Measurements from ENCODE around the gene CAMSAP3.
A peak's percentile ranks its signal among the peaks of the same experiment; 100 is the strongest.

Gene CAMSAP3

DNA sequence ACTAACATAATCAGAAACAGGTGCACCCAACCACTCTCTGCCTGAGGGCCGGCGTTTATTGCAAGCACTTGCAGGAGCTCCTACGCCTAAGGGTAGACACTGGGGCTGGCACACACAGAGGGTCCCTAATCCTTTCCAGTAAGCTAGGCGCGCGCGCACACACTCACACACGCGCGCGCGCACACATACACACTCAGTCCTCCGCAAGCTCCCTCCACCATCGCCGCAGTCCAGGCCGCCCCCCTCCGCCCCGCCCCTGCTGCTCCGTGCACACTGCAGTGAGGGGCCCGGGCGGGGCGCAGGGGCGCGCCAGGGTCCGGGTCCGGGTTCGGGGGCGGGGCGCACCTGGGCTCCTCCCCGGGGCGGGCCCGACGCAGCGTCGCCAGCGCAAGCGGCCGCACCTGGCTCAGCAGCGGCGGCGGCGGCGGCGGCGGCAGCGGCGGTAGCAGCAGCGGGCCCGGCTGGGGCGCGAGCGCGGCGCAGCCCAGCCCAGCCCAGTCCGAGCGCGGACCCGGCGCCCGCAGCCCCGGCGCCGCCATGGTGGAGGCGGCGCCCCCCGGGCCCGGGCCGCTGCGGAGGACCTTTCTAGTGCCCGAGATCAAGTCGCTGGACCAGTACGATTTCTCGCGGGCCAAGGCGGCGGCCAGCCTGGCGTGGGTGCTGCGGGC is at the start of gene CAMSAP3:
Gene CAMSAP3 (plus strand): TSS at position 398 of the 668 bp plus-strand sequence. CDS start 140 bp downstream, at position 538.
- CTCF ChIA-PET: no interaction called here
- peak within 1 kb of the TSS; percentile 59 for H3K4me3 Mint-ChIP-seq
- H3K4me1 Mint-ChIP-seq: peaks cover 6% of the 10 kb centered on the region
- no peaks in the 10 kb centered on the region for H3K36me3 Mint-ChIP-seq
- peaks cover 44% of the 10 kb centered on the region for H3K27me3 Mint-ChIP-seq
- DNase-seq: peak; percentile 69
- H3K27ac Mint-ChIP-seq: no peak within 1 kb of the TSS
- H3K9me3 Mint-ChIP-seq: no peaks in the 10 kb centered on the region

DNA sequence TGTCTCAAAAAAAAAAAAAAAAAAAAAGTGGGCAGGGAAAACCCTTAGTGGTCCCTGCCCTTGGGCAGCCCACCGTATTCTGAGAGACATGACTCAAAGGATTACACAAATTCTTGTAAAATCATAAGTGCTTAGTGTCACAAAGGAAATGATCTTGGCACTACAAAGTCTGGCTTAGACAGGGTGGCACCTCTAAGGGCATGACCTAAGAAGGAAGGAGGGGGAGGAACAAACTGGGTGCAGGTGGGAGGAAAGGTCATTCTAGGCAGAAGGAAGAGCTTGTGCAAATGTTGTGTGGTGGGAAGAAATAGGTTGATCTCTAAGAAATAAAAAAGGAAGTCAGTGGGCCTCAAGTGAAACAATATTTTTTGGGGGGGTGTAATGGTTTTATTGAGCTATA is 49.8 kb upstream of the CAMSAP3 start:
- Mint-ChIP-seq H3K27ac (peak overlapping the region; percentile 1), H3K4me3 (no peak overlapping the region), H3K27me3 (no peaks in the 10 kb centered on the region), H3K36me3 (peaks cover 36% of the 10 kb centered on the region), H3K9me3 (no peaks in the 10 kb centered on the region), H3K4me1 (peaks cover 32% of the 10 kb centered on the region)
- DNase-seq: no peak
- CTCF ChIA-PET: interaction anchor here (1.0 kb wide), 1 partner anchor 22 kb away, joined by 3 read pairs; no protein-coding TSS in a partner anchor

- Mint-ChIP-seq H3K36me3 (peaks cover 31% of the 10 kb centered on the region), H3K4me3 (no peak overlapping the region), H3K9me3 (no peaks in the 10 kb centered on the region), H3K4me1 (peaks cover 37% of the 10 kb centered on the region), H3K27me3 (no peaks in the 10 kb centered on the region), H3K27ac (peak overlapping the region; percentile 58)
- no peak for DNase-seq
- CTCF ChIA-PET: no interaction called here
Measured at GRCh38 chr19:7547159-7547558, 48.5 kb upstream of the CAMSAP3 start.

DNA sequence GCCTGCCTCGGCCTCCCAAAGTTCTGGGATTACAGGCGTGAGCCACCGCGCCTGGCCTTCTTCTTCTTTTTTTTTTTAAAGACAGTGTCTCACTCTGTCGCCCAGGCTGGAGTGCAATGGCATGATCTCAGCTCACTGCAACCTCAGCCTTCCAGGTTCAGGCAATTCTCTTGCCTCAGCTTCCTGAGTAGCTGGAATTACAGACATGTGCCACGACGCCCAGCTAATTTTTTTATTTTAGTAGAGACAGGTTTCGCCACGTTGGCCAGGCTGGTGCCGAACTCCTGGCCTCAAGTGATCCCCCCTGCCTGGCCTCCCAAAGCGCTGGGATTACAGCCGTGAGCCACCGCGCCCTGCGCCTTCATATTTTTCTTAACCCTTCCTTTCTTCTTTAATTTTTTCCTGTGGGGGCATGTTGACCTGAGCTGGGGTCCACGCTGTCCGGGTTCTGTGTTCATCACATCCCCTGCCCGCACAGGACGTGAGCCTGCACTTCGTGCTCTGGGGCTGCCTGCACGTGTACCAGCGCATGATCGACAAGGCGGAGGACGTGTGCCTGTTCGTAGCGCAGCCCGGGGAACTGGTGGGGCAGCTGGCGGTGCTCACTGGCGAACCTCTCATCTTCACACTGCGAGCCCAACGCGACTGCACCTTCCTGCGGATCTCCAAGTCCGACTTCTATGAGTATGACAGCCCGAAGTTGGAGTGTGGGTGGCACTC is 46.1 kb upstream of the CAMSAP3 start:
- Mint-ChIP-seq H3K27me3 (no peaks in the 10 kb centered on the region), H3K9me3 (no peaks in the 10 kb centered on the region), H3K4me3 (no peak overlapping the region), H3K27ac (no peak overlapping the region), H3K36me3 (peaks cover 31% of the 10 kb centered on the region), H3K4me1 (peaks cover 35% of the 10 kb centered on the region)
- DNase-seq: no peak
- CTCF ChIA-PET: no interaction called here

DNA sequence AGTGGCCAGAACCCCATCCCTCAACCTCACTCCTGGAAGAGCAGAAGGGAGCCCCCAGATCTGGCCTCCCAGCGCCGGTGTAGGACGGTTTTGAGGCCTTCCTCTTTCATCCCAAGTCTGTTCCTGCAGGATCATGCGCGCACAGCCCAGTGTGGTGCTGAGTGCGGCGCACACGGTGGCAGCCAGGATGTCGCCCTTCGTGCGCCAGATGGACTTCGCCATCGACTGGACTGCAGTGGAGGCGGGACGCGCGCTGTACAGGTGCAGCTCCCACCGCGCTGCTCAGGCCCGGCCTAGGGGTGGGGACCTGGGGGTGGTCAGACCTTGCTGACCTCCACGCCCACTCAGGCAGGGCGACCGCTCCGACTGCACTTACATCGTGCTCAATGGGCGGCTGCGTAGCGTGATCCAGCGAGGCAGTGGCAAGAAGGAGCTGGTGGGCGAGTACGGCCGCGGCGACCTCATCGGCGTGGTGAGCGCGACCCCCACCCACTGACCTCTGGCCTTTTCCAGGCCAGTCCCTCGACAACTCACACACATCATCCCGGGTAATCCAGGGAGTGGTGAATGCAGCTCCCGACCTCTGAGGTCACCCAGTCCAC is 45.4 kb upstream of the CAMSAP3 start:
- no peak for DNase-seq
- H3K27me3 Mint-ChIP-seq: no peaks in the 10 kb centered on the region
- H3K4me1 Mint-ChIP-seq: peaks cover 28% of the 10 kb centered on the region
- no peaks in the 10 kb centered on the region for H3K9me3 Mint-ChIP-seq
- CTCF ChIA-PET: no interaction called here
- H3K27ac Mint-ChIP-seq: no peak overlapping the region
- H3K4me3 Mint-ChIP-seq: no peak overlapping the region
- peaks cover 31% of the 10 kb centered on the region for H3K36me3 Mint-ChIP-seq

DNA sequence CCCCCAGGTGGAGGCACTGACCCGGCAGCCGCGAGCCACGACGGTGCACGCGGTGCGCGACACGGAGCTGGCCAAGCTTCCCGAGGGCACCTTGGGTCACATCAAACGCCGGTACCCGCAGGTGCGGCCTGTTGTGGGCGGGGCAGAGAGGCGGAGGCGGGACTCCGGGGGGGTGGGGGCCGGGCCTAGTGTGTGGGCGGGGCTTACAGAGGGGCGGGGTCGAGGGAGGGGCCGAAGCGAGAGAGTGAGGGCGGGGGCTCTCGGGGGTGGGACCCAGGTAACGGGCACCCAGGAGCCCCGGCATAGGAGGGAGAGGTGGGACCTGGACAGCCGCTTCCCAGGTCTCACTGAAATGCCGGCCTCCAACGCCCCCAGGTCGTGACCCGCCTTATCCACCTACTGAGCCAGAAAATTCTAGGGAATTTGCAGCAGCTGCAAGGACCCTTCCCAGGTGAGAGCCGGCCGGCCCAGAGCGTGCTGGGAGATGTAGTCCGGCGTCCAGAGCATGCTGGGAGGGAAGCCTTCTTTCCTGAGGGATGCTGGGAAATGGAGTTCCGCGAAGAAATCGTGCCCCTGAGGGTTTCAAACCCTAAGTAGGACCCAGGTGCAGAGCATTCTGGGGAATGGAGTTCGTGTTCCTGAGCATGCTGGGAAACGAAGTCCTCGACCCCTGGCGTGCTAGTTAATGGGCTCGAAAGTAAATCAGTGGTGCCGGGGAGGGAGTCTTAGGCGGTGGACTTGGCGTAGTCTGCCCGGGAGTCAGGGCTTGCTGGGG is 44.5 kb upstream of the CAMSAP3 start:
- Mint-ChIP-seq H3K4me3 (no peak overlapping the region), H3K27ac (no peak overlapping the region), H3K4me1 (peaks cover 22% of the 10 kb centered on the region), H3K36me3 (peaks cover 32% of the 10 kb centered on the region), H3K27me3 (no peaks in the 10 kb centered on the region), H3K9me3 (no peaks in the 10 kb centered on the region)
- CTCF ChIA-PET: interaction anchor here (2.6 kb wide), 1 partner anchor 17 kb away, joined by 12 read pairs; no protein-coding TSS in a partner anchor
- DNase-seq: peak; percentile 39

DNA sequence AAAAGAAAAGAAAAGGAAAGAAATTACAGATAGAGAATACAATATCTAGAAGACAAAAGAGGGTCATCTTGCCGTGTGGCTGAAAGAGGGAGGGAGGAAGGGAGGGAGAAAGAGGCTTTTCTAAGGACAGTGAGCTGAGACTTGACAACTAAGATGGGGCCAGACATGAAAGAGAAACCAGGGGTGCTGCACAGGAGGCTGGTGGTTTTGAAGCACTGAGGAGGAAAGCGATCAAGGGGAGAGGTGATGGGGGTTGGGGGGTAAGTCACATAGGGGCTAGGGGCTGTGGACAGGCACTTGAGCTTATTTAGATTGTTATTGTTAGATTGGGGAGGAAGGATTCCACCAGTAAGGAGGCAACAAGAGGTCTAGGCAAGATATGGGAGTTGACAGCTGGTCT is 42.9 kb upstream of the CAMSAP3 start:
- Mint-ChIP-seq H3K9me3 (no peaks in the 10 kb centered on the region), H3K4me1 (peaks cover 18% of the 10 kb centered on the region), H3K27me3 (no peaks in the 10 kb centered on the region), H3K4me3 (no peak overlapping the region), H3K27ac (peak overlapping the region; percentile 65), H3K36me3 (peaks cover 40% of the 10 kb centered on the region)
- CTCF ChIA-PET: interaction anchor here (2.6 kb wide), 1 partner anchor 16 kb away, joined by 12 read pairs; no protein-coding TSS in a partner anchor
- DNase-seq: peak; percentile 34

DNA sequence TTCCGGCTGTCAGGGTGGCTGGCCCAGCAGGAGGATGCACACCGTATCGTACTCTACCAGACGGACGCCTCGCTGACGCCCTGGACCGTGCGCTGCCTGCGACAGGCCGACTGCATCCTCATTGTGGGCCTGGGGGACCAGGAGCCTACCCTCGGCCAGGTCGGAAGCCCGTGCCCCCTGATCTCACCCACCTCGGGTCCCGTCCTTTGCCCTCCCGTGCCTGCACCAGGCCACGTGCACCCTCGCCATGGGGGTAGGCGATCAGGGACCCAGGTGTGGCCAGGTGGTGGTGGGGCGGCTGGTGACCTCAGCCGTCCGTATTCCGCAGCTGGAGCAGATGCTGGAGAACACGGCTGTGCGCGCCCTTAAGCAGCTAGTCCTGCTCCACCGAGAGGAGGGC is 41.1 kb upstream of the CAMSAP3 start:
- H3K4me1 Mint-ChIP-seq: peaks cover 18% of the 10 kb centered on the region
- H3K36me3 Mint-ChIP-seq: peaks cover 50% of the 10 kb centered on the region
- no peak overlapping the region for H3K27ac Mint-ChIP-seq
- H3K9me3 Mint-ChIP-seq: no peaks in the 10 kb centered on the region
- H3K4me3 Mint-ChIP-seq: no peak overlapping the region
- no peaks in the 10 kb centered on the region for H3K27me3 Mint-ChIP-seq
- DNase-seq: no peak
- CTCF ChIA-PET: no interaction called here

DNA sequence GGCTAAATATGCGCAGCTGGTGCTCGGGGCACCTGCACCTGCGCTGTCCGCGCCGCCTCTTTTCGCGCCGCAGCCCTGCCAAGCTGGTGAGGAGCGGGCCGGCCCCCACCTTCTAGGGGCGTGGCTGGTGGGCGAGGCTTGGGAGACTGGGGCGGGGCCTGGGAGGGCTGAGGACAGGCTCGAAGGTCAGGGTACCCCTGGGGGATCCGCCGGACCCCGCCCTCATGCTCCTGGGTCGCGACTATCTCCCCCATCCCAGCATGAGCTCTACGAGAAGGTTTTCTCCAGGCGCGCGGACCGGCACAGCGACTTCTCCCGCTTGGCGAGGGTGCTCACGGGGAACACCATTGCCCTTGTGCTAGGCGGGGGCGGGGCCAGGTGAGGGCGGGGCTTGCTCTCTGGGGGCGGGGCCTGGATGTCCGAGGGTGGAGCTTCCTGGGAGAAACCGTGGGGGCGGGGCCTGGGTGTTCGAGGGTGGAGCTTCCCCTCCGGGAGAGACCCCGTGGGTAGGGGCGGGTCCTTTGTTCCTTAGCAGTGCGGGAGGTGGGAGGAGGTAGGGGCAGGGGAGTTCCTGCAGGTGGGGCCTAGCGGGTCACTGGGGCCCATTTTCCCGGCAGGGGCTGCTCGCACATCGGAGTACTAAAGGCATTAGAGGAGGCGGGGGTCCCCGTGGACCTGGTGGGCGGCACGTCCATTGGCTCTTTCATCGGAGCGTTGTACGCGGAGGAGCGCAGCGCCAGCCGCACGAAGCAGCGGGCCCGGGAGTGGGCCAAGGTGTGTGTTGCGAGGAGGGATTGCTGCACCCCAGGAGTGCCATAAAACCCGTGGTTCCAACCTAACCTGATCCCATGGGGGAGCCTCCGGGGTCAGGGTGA is 40.4 kb upstream of the CAMSAP3 start:
- no peak overlapping the region for H3K27ac Mint-ChIP-seq
- peaks cover 48% of the 10 kb centered on the region for H3K36me3 Mint-ChIP-seq
- no peak overlapping the region for H3K4me3 Mint-ChIP-seq
- peak; percentile 34 for DNase-seq
- CTCF ChIA-PET: no interaction called here
- H3K27me3 Mint-ChIP-seq: no peaks in the 10 kb centered on the region
- no peaks in the 10 kb centered on the region for H3K9me3 Mint-ChIP-seq
- H3K4me1 Mint-ChIP-seq: peaks cover 16% of the 10 kb centered on the region

DNA sequence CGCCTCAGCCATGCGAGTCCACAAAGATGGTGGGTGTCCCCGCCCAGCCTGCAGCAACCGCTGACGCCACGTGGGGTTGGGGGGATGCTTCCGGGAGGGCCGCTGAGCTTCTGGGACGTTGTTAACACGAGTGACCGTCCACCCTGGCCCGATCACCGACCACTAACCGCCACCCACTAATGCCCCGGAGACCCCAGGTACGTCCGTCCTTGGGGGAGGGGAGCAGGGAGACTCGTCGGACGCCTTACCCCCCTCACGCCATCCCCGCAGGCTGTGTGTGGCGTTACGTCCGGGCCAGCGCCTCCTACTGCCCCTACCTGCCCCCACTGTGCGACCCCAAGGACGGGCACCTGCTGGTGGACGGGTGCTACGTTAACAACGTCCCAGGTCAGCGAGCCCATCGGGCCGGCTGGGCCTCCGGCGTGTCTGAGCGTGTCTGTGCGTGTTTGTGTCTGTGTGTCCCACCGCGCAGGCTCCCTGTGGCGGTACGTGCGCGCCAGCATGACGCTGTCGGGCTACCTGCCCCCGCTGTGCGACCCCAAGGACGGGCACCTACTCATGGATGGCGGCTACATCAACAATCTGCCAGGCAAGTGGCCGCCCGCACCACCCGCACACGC is 38.9 kb upstream of the CAMSAP3 start:
- H3K4me3 Mint-ChIP-seq: no peak overlapping the region
- peaks cover 40% of the 10 kb centered on the region for H3K36me3 Mint-ChIP-seq
- CTCF ChIA-PET: no interaction called here
- peaks cover 13% of the 10 kb centered on the region for H3K4me1 Mint-ChIP-seq
- H3K9me3 Mint-ChIP-seq: no peaks in the 10 kb centered on the region
- no peaks in the 10 kb centered on the region for H3K27me3 Mint-ChIP-seq
- H3K27ac Mint-ChIP-seq: no peak overlapping the region
- no peak for DNase-seq

GRCh38 chr19:7558667-7559066 is 37.0 kb upstream of the CAMSAP3 start:
- DNase-seq: no peak
- Mint-ChIP-seq H3K36me3 (peaks cover 38% of the 10 kb centered on the region), H3K9me3 (no peaks in the 10 kb centered on the region), H3K4me1 (no peaks in the 10 kb centered on the region), H3K4me3 (no peak overlapping the region), H3K27ac (no peak overlapping the region), H3K27me3 (no peaks in the 10 kb centered on the region)
- CTCF ChIA-PET: interaction anchor here (3.3 kb wide), 1 partner anchor 10 kb away, joined by 13 read pairs; no protein-coding TSS in a partner anchor

DNA sequence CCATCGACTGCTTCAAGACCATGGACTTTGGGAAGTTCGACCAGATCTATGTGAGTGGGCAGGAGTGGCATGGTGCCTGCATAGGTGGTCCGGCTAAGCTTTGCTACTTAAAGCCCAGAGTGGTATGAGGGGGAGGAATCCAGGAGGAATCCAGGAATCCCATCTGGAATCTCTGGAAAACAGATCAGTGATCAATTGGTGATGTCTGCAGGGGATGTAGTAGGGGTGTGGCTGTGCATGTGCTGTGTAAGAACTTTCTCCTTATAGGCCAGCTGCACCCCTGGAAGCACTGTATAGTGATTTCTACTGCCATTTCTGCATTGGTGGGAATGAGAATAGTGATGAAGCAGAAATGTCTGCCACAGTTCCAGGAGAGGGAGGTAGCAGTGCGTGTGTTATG is 36.6 kb upstream of the CAMSAP3 start:
- Mint-ChIP-seq H3K4me3 (no peak overlapping the region), H3K27me3 (no peaks in the 10 kb centered on the region), H3K9me3 (no peaks in the 10 kb centered on the region), H3K36me3 (peaks cover 38% of the 10 kb centered on the region), H3K4me1 (no peaks in the 10 kb centered on the region), H3K27ac (no peak overlapping the region)
- DNase-seq: no peak
- CTCF ChIA-PET: interaction anchor here (3.3 kb wide), 1 partner anchor 9 kb away, joined by 13 read pairs; no protein-coding TSS in a partner anchor

GRCh38 chr19:7560255-7560654 is 35.4 kb upstream of the CAMSAP3 start:
- Mint-ChIP-seq H3K4me3 (no peak overlapping the region), H3K9me3 (no peaks in the 10 kb centered on the region), H3K27me3 (no peaks in the 10 kb centered on the region), H3K27ac (no peak overlapping the region), H3K36me3 (peaks cover 35% of the 10 kb centered on the region), H3K4me1 (no peaks in the 10 kb centered on the region)
- DNase-seq: no peak
- CTCF ChIA-PET: interaction anchor here (3.3 kb wide), 1 partner anchor 8 kb away, joined by 13 read pairs; no protein-coding TSS in a partner anchor
